ENCODE measurements around the gene STARD7.

STARD7 gene

GRCh38 chr2:96212339-96212738, 3.7 kb upstream of the STARD7 start:
- H3K4me3 ChIP-seq (ENCODE audit: low read depth, low read length), result no peak overlapping the region
- no peak overlapping the region for H3K27ac ChIP-seq (ENCODE audit: extremely low read depth, low read depth, low read length)
- ChIA-PET CTCF (no interaction called here), POLR2A (interaction anchor here (0.7 kb wide), 1 partner anchor 12 kb away, joined by 3 read pairs; no protein-coding TSS in a partner anchor)
- H3K9me3 ChIP-seq (ENCODE audit: control insufficient read depth, insufficient read depth, low read depth, low read length), result no peaks in the 10 kb centered on the region
- H3K4me1 ChIP-seq (ENCODE audit: control insufficient read depth, insufficient read depth, low read length), result no peaks in the 10 kb centered on the region
- no peaks in the 10 kb centered on the region for H3K36me3 ChIP-seq (ENCODE audit: control insufficient read depth in 2 of 2, insufficient read depth in 1 of 2, low read length in 2 of 2)
- TF ChIP-seq ZIC2 (tag by site-specific recombination; IDR thresholded peaks at IDR 0.05) (no peak), ZNF621 (tag by site-specific recombination; IDR thresholded peaks at IDR 0.05) (no peak), ZNF138 (tag by site-specific recombination; IDR thresholded peaks at IDR 0.05; ENCODE audit: borderline replicate concordance) (no peak), ZNF239 (tag by site-specific recombination; IDR thresholded peaks at IDR 0.05) (no peak), ZBTB49 (tag by site-specific recombination; IDR thresholded peaks at IDR 0.05; ENCODE audit: low read depth) (no peak), GLIS1 (tag by site-specific recombination; IDR thresholded peaks at IDR 0.05) (no peak), SALL2 (tag by site-specific recombination; IDR thresholded peaks at IDR 0.05; ENCODE audit: borderline replicate concordance) (no peak), ZBTB11 (tag by site-specific recombination; conservative IDR thresholded peaks at IDR 0.05; ENCODE audit: low read depth) (no peak), ZFP41 (tag by site-specific recombination; IDR thresholded peaks at IDR 0.05; ENCODE audit: borderline replicate concordance) (no peak), WT1 (tag by site-specific recombination; IDR thresholded peaks at IDR 0.05) (no peak)

GRCh38 chr2:96209729-96210085, 1.1 kb upstream of the STARD7 start:
- ChIA-PET POLR2A (interaction anchor here (1.1 kb wide), 1 partner anchor 25 kb away, joined by 5 read pairs; no protein-coding TSS in a partner anchor), CTCF (interaction anchor here (1.0 kb wide), 1 partner anchor 55 kb away, joined by 3 read pairs; no protein-coding TSS in a partner anchor)
- Histone ChIP-seq H3K4me3 (ENCODE audit: low read depth, low read length) (peak overlapping the region; percentile 91), H3K9me3 (ENCODE audit: control insufficient read depth, insufficient read depth, low read depth, low read length) (no peaks in the 10 kb centered on the region), H3K27ac (ENCODE audit: extremely low read depth, low read depth, low read length) (no peak overlapping the region), H3K4me1 (ENCODE audit: control insufficient read depth, insufficient read depth, low read length) (peaks cover 13% of the 10 kb centered on the region; the same call in 1 of the 2 replicates), H3K36me3 (ENCODE audit: control insufficient read depth in 2 of 2, insufficient read depth in 1 of 2, low read length in 2 of 2) (peaks cover 0 to 4% of the 10 kb centered on the region in 2 experiments; a peak in 1 of 3 replicates)
- no peak for TF ChIP-seq ZNF16 (tag by site-specific recombination; IDR thresholded peaks at IDR 0.05; ENCODE audit: low read depth)
- TF ChIP-seq ZNF777 (tag by site-specific recombination; IDR thresholded peaks at IDR 0.05; ENCODE audit: borderline replicate concordance), result no peak
- no peak for TF ChIP-seq MYNN (tag by site-specific recombination; IDR thresholded peaks at IDR 0.05; ENCODE audit: borderline replicate concordance)
- no peak for TF ChIP-seq ZNF140 (tag by site-specific recombination; IDR thresholded peaks at IDR 0.05)
- TF ChIP-seq ZNF280D (tag by site-specific recombination; IDR thresholded peaks at IDR 0.05), result no peak
- no peak for TF ChIP-seq KLF9 (tag by site-specific recombination; IDR thresholded peaks at IDR 0.05; ENCODE audit: low read depth)
- TF ChIP-seq ZNF600 (tag by site-specific recombination; IDR thresholded peaks at IDR 0.05), result no peak
- TF ChIP-seq ZNF513 (tag by site-specific recombination; IDR thresholded peaks at IDR 0.05), result no peak
- no peak for TF ChIP-seq ZNF184 (tag by site-specific recombination; IDR thresholded peaks at IDR 0.05)
- no peak for TF ChIP-seq ZNF555 (tag by site-specific recombination; conservative IDR thresholded peaks at IDR 0.05)
- no peak for TF ChIP-seq KLF10 (tag by site-specific recombination; IDR thresholded peaks at IDR 0.05)
- TF ChIP-seq ZFP69B (tag by site-specific recombination; IDR thresholded peaks at IDR 0.05), result no peak
- no peak for TF ChIP-seq ZSCAN30 (tag by site-specific recombination; IDR thresholded peaks at IDR 0.05)

Data from HEK293 (cell line).